ENCODE results near the gene PCDHA5.

DNA sequence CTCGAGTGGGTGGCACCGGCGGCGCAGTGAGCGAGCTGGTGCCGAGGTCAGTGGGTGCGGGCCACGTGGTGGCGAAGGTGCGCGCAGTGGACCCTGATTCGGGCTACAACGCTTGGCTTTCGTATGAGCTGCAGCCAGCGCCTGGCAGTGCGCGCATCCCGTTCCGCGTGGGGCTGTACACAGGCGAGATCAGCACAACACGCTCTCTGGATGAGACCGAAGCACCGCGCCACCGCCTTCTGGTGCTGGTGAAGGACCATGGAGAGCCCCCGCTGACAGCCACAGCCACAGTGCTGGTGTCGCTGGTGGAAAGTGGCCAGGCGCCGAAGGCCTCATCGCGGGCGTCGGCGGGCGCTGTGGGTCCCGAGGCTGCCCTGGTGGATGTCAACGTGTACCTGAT lies 2.1 kb downstream of the PCDHA5 start:
- TF ChIP-seq, protein P1, sequence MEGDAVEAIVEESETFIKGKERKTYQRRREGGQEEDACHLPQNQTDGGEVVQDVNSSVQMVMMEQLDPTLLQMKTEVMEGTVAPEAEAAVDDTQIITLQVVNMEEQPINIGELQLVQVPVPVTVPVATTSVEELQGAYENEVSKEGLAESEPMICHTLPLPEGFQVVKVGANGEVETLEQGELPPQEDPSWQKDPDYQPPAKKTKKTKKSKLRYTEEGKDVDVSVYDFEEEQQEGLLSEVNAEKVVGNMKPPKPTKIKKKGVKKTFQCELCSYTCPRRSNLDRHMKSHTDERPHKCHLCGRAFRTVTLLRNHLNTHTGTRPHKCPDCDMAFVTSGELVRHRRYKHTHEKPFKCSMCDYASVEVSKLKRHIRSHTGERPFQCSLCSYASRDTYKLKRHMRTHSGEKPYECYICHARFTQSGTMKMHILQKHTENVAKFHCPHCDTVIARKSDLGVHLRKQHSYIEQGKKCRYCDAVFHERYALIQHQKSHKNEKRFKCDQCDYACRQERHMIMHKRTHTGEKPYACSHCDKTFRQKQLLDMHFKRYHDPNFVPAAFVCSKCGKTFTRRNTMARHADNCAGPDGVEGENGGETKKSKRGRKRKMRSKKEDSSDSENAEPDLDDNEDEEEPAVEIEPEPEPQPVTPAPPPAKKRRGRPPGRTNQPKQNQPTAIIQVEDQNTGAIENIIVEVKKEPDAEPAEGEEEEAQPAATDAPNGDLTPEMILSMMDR (conservative IDR thresholded peaks at IDR 0.05; ENCODE audit: low read length): no peak
- no peak for TF ChIP-seq EZH2phosphoT487 (IDR thresholded peaks at IDR 0.05; ENCODE audit: borderline replicate concordance, low read depth, low read length)

Data from OCI-LY7 (cell line).